K562 (cell line): ENCODE measurements around the gene HAT1.

Source experiments
- ARNT ChIP-seq, 2 experiments: fragments of 450-650 bp; IDR thresholded peaks; 2 replicates each; pipeline ENCODE4 v1.6.1; 2016; ENCODE audit warnings: mild to moderate bottlenecking in 1 of 2
- GABPB2 ChIP-seq: fragments of 250-450 bp; sonication (Bioruptor Pico); conservative IDR thresholded peaks from 2 replicates; pipeline ENCODE4 v1.5.1; 2021; ENCODE audit warnings: mild to moderate bottlenecking
- JUN ChIP-seq, 2 experiments: sonication (generic) in 1 of 2; formaldehyde crosslinking in 1 of 2; IDR thresholded peaks; 2 replicates each; pipeline versions ENCODE4 v1.6.1 to v1.8.0; 2012 to 2022; ENCODE audit warnings: borderline replicate concordance in 2 of 2, mild to moderate bottlenecking in 2 of 2, improper control_type of control experiment in 1 of 2, low read depth in 1 of 2, low read length in 1 of 2, missing genetic modification reagents in 1 of 2
- NR3C1 ChIP-seq: sonication (generic); formaldehyde crosslinking; IDR thresholded peaks from 2 replicates; pipeline ENCODE4 v1.8.1; 2022; ENCODE audit warnings: missing genetic modification reagents
- PML ChIP-seq: IDR thresholded peaks from 2 replicates; pipeline ENCODE4 v1.6.1; 2012; ENCODE audit warnings: low read length, inconsistent platforms
- TOE1 ChIP-seq, 2 experiments: fragments of 450-650 bp in 1 of 2; sonication (generic) in 1 of 2; formaldehyde crosslinking in 1 of 2; IDR thresholded peaks; 2 replicates each; pipeline versions ENCODE4 v1.7.1 to v1.8.0; 2016 to 2022; ENCODE audit warnings: borderline replicate concordance in 2 of 2, mild to moderate bottlenecking in 2 of 2, antibody characterized with exemption in 1 of 2, inconsistent platforms in 1 of 2, low read depth in 1 of 2, missing genetic modification reagents in 1 of 2, moderate library complexity in 1 of 2
- ZNF24 ChIP-seq: fragments of 450-650 bp; IDR thresholded peaks from 2 replicates; pipeline ENCODE4 v1.6.1; 2016
- ZNF431 ChIP-seq: sonication (generic); formaldehyde crosslinking; IDR thresholded peaks from 2 replicates; pipeline ENCODE4 v1.8.0; 2022; ENCODE audit warnings: mild to moderate bottlenecking, missing genetic modification reagents
- TF ChIP-seq, protein P1 (sequence below), 3 experiments: IDR thresholded peaks in 2 of 3; conservative IDR thresholded peaks in 1 of 3; 2 replicates each; pipeline ENCODE4 v1.5.1; 2011 to 2012; ENCODE audit warnings: low read length in 3 of 3, mild to moderate bottlenecking in 3 of 3, control low read depth in 2 of 3, improper control_type of control experiment in 1 of 3, inconsistent platforms in 1 of 3, low read depth in 1 of 3, mixed read lengths in 1 of 3, moderate library complexity in 1 of 3; ENCODE audit not compliant: insufficient read depth in 2 of 3
- TF ChIP-seq, protein P2 (sequence below), 2 experiments: fragments of 450-650 bp; formaldehyde crosslinking in 1 of 2; IDR thresholded peaks; 2 replicates each; pipeline versions ENCODE4 v1.4.0 to v1.6.1; 2014 to 2020; ENCODE audit warnings: mild to moderate bottlenecking in 2 of 2, borderline replicate concordance in 1 of 2, low read depth in 1 of 2

DNA sequence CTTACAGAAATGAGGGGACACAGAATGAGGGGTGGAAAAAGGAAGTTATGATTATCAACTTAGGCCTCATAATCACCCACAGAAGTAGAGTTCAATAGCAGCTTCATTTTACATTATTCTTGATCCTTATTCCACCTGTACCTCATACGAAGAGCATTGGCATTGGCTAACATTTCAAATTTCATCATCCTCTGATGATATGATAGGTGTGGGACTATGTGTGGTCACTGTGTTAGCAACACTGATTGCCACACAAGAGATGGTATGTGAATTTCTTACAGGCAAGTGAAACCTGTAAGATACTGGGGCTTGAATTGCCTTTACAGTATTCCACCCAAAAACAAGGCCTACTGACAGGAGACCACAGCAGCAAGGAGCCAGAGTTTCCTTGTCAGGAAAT is 14.0 kb upstream of the HAT1 start:
- TF ChIP-seq TOE1 (IDR thresholded peaks at IDR 0.05; ENCODE audit: borderline replicate concordance), result no peak
- no peak for TF ChIP-seq TOE1 (CRISPR knock-in tag; IDR thresholded peaks at IDR 0.05; ENCODE audit: borderline replicate concordance, low read depth)
- no peak for TF ChIP-seq JUN (IDR thresholded peaks at IDR 0.05; ENCODE audit: borderline replicate concordance, low read depth, low read length)
- TF ChIP-seq JUN (CRISPR knock-in tag; IDR thresholded peaks at IDR 0.05; ENCODE audit: borderline replicate concordance), result no peak
- TF ChIP-seq GABPB2 (CRISPR knock-in tag), result no peak
- TF ChIP-seq, protein P1, sequence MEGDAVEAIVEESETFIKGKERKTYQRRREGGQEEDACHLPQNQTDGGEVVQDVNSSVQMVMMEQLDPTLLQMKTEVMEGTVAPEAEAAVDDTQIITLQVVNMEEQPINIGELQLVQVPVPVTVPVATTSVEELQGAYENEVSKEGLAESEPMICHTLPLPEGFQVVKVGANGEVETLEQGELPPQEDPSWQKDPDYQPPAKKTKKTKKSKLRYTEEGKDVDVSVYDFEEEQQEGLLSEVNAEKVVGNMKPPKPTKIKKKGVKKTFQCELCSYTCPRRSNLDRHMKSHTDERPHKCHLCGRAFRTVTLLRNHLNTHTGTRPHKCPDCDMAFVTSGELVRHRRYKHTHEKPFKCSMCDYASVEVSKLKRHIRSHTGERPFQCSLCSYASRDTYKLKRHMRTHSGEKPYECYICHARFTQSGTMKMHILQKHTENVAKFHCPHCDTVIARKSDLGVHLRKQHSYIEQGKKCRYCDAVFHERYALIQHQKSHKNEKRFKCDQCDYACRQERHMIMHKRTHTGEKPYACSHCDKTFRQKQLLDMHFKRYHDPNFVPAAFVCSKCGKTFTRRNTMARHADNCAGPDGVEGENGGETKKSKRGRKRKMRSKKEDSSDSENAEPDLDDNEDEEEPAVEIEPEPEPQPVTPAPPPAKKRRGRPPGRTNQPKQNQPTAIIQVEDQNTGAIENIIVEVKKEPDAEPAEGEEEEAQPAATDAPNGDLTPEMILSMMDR (IDR thresholded peaks at IDR 0.05 in 2 of 3, conservative IDR thresholded peaks at IDR 0.05 in 1 of 3; ENCODE audit: insufficient read depth in 2 of 3, low read depth in 1 of 3, low read length in 3 of 3), result no peak
- TF ChIP-seq ARNT (IDR thresholded peaks at IDR 0.05), result no peak
- TF ChIP-seq ZNF431, result no peak
- TF ChIP-seq, protein P2, sequence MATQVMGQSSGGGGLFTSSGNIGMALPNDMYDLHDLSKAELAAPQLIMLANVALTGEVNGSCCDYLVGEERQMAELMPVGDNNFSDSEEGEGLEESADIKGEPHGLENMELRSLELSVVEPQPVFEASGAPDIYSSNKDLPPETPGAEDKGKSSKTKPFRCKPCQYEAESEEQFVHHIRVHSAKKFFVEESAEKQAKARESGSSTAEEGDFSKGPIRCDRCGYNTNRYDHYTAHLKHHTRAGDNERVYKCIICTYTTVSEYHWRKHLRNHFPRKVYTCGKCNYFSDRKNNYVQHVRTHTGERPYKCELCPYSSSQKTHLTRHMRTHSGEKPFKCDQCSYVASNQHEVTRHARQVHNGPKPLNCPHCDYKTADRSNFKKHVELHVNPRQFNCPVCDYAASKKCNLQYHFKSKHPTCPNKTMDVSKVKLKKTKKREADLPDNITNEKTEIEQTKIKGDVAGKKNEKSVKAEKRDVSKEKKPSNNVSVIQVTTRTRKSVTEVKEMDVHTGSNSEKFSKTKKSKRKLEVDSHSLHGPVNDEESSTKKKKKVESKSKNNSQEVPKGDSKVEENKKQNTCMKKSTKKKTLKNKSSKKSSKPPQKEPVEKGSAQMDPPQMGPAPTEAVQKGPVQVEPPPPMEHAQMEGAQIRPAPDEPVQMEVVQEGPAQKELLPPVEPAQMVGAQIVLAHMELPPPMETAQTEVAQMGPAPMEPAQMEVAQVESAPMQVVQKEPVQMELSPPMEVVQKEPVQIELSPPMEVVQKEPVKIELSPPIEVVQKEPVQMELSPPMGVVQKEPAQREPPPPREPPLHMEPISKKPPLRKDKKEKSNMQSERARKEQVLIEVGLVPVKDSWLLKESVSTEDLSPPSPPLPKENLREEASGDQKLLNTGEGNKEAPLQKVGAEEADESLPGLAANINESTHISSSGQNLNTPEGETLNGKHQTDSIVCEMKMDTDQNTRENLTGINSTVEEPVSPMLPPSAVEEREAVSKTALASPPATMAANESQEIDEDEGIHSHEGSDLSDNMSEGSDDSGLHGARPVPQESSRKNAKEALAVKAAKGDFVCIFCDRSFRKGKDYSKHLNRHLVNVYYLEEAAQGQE (IDR thresholded peaks at IDR 0.05; ENCODE audit: borderline replicate concordance), result no peak
- TF ChIP-seq, protein P2 (CRISPR knock-in tag; IDR thresholded peaks at IDR 0.05; ENCODE audit: low read depth), result no peak
- no peak for TF ChIP-seq ZNF24
- no peak for TF ChIP-seq PML
- no peak for TF ChIP-seq NR3C1 (CRISPR knock-in tag)
